K562 (cell line): ENCODE results near the gene C1QTNF12. TPM values are rescaled to one million over a fixed set of nuclear protein-coding genes. Genes with fewer than 3 reads are reported as not detected.
"Not testable (repeated sequence)": the region's sequence is repeated elsewhere in the genome, so short reads cannot be mapped to it uniquely, and the experiment has no call there.

ENCODE experiments used
- ATAC-seq: fragments of 200-7000 bp; cut with Tn5 transposase; 3 replicates; pipeline ENCODE4 v1.9.1; 2020; ENCODE audit warnings: moderate library complexity
- BruUV-seq: library from RNA; stranded (reverse); fragments of 400-500 nt; replicated peaks from 2 replicates; lab custom pipeline; 2021; lab: Mats Ljungman, UMichigan
- CTCF ChIA-PET: fragments of 300-600 bp; formaldehyde crosslinking; extraction: SDS; loops from one replicate; lab custom pipeline; 2021; ENCODE audit warnings: low intra/inter-chr PET ratio; lab: Yijun Ruan, JAX
- POLR2A ChIA-PET: fragments of 300-600, 350-650 bp; sonication (Branson Sonifier 250); formaldehyde crosslinking; extraction: SDS; loops from one replicate; lab custom pipeline; 2021; ENCODE audit warnings: antibody characterized with exemption, inconsistent platforms; lab: Yijun Ruan, JAX
- DNase-seq, 4 experiments: peaks; one replicate each; pipeline versions ENCODE4 v3.0.0 to v3.0.0-alpha.2; 2011 to 2018; ENCODE audit warnings: low spot score in 3 of 4, mixed read lengths in 3 of 4; ENCODE audit errors: extremely low read depth in 1 of 4
- FAIRE-seq: peaks from 2 replicates; lab custom pipeline; 2011; peaks lifted over from hg19 to GRCh38; lab: Jason Lieb, UNC
- H2AFZ ChIP-seq: 2 replicates; pipeline ENCODE4 v1.6.0; 2011; ENCODE audit warnings: low read depth, low read length, control low read depth, inconsistent platforms
- H3K27ac ChIP-seq: fragments of 200-600 bp; 3 replicates; pipeline ENCODE4 v1.8.0; 2011; ENCODE audit warnings: low read depth, mild to moderate bottlenecking, control low read depth, inconsistent platforms, low read length, moderate library complexity, mixed read lengths; ENCODE audit errors: extremely low read depth
- H3K27me3 ChIP-seq, 2 experiments: fragments of 300-600 bp in 1 of 2; 2 replicates in 1 of 2; 3 replicates in 1 of 2; pipeline versions ENCODE4 v1.6.0 to v1.8.0; 2011; ENCODE audit warnings: inconsistent platforms in 2 of 2, low read length in 2 of 2, mild to moderate bottlenecking in 1 of 2, mixed read lengths in 1 of 2, moderate library complexity in 1 of 2; ENCODE audit not compliant: control insufficient read depth in 2 of 2, insufficient read depth in 2 of 2
- H3K36me3 ChIP-seq: fragments of 300-600 bp; 3 replicates; pipeline ENCODE4 v1.8.0; 2011; ENCODE audit warnings: mild to moderate bottlenecking, low read length, inconsistent platforms; ENCODE audit not compliant: control insufficient read depth, insufficient read depth
- H3K4me1 ChIP-seq, 2 experiments: fragments of 200-600 bp in 1 of 2; replicated peaks in 1 of 2; 2 replicates in 1 of 2; 3 replicates in 1 of 2; pipeline versions ENCODE4 v1.5.1 to v1.8.0; 2011; ENCODE audit warnings: inconsistent platforms in 2 of 2, low read length in 2 of 2, mild to moderate bottlenecking in 1 of 2, mixed read lengths in 1 of 2, moderate library complexity in 1 of 2; ENCODE audit not compliant: control insufficient read depth in 2 of 2, insufficient read depth in 2 of 2
- H3K4me2 ChIP-seq: 2 replicates; pipeline ENCODE4 v1.6.1; 2011; ENCODE audit warnings: low read length, control low read depth, inconsistent platforms, mixed read lengths; ENCODE audit not compliant: insufficient read depth
- H3K4me3 ChIP-seq: fragments of 200-600 bp; sonication (generic), shearing (Covaris generic); 2 replicates; pipeline ENCODE4 v1.5.1; 2016; ENCODE audit warnings: control low read depth, inconsistent platforms
- H3K79me2 ChIP-seq: fragments of 200-600 bp; 3 replicates; pipeline ENCODE4 v1.8.0; 2011; ENCODE audit warnings: low read length, inconsistent platforms; ENCODE audit not compliant: control insufficient read depth, insufficient read depth
- H3K9ac ChIP-seq, 2 experiments: 2 replicates each; pipeline versions ENCODE4 v1.6.0 to v1.6.1; 2011; ENCODE audit warnings: low read depth in 2 of 2, low read length in 2 of 2, control low read depth in 1 of 2, inconsistent platforms in 1 of 2, mild to moderate bottlenecking in 1 of 2, mixed read lengths in 1 of 2; ENCODE audit not compliant: insufficient read depth in 1 of 2
- H3K9me1 ChIP-seq: one replicate; pipeline ENCODE4 v1.6.0; 2011; ENCODE audit warnings: inconsistent platforms, mild to moderate bottlenecking, low read length, moderate library complexity; ENCODE audit not compliant: control insufficient read depth, insufficient read depth
- H3K9me3 ChIP-seq: replicated peaks from 2 replicates; pipeline ENCODE4 v1.5.1; 2011; ENCODE audit warnings: low read depth, low read length, inconsistent platforms; ENCODE audit not compliant: control insufficient read depth, insufficient read depth
- H4K20me1 ChIP-seq: replicated peaks from 2 replicates; pipeline ENCODE4 v1.6.1; 2011; ENCODE audit warnings: low read length, inconsistent platforms, mixed read lengths; ENCODE audit not compliant: control insufficient read depth, insufficient read depth
- CCAR2 ChIP-seq: fragments of 200-400 bp; formaldehyde crosslinking; IDR thresholded peaks from 2 replicates; pipeline ENCODE4 v1.6.1; 2017; ENCODE audit warnings: mild to moderate bottlenecking, low read depth, low read length
- FIP1L1 ChIP-seq: fragments of 200-400 bp; formaldehyde crosslinking; IDR thresholded peaks from 2 replicates; pipeline ENCODE4 v1.6.1; 2018; ENCODE audit warnings: mild to moderate bottlenecking, low read depth, low read length; ENCODE audit not compliant: poor library complexity, severe bottlenecking
- FOXP1 ChIP-seq: sonication (generic); formaldehyde crosslinking; IDR thresholded peaks from 2 replicates; pipeline ENCODE4 v1.8.0; 2022; ENCODE audit warnings: mild to moderate bottlenecking, missing genetic modification reagents
- HOXB6 ChIP-seq: fragments of 250-450 bp; sonication (Bioruptor Pico); IDR thresholded peaks from 2 replicates; pipeline ENCODE4 v1.5.1; 2022; ENCODE audit warnings: mild to moderate bottlenecking, borderline replicate concordance
- MEF2A ChIP-seq: IDR thresholded peaks from 2 replicates; pipeline ENCODE4 v1.6.1; 2011; ENCODE audit warnings: low read depth, mild to moderate bottlenecking, low read length, moderate library complexity; ENCODE audit not compliant: control insufficient read depth
- NCOA1 ChIP-seq: fragments of 450-650 bp; IDR thresholded peaks from 2 replicates; pipeline ENCODE4 v1.6.1; 2016; ENCODE audit warnings: low read depth
- PHF20 ChIP-seq: fragments of 450-650 bp; IDR thresholded peaks from 2 replicates; pipeline ENCODE4 v1.6.1; 2018; ENCODE audit not compliant: partially characterized antibody
- POLR2AphosphoS5 ChIP-seq: IDR thresholded peaks from 2 replicates; pipeline ENCODE4 v1.6.1; 2011; ENCODE audit warnings: mild to moderate bottlenecking, low read depth, low read length, moderate library complexity; ENCODE audit not compliant: control insufficient read depth, insufficient read depth
- SREBF2 ChIP-seq: sonication (generic); formaldehyde crosslinking; IDR thresholded peaks from 2 replicates; pipeline ENCODE4 v1.4.0; 2020; ENCODE audit warnings: mild to moderate bottlenecking, missing genetic modification reagents
- STAG1 ChIP-seq: sonication (generic); formaldehyde crosslinking; IDR thresholded peaks from 2 replicates; pipeline ENCODE4 v1.5.0; 2020; ENCODE audit warnings: missing genetic modification reagents, borderline replicate concordance
- ZNF274 ChIP-seq: IDR thresholded peaks from 2 replicates; pipeline ENCODE4 v1.6.1; 2011; ENCODE audit warnings: low read depth, mild to moderate bottlenecking, low read length, moderate library complexity, borderline replicate concordance
- ZNF511 ChIP-seq: sonication (generic); formaldehyde crosslinking; IDR thresholded peaks from 2 replicates; pipeline ENCODE4 v1.8.0; 2022; ENCODE audit warnings: mild to moderate bottlenecking, missing genetic modification reagents
- WGBS: fragments of 100-300 bp; shearing (Covaris generic); methylation state at CpG from one replicate; pipeline ENCODE4 v1.1.6; 2016; ENCODE audit warnings: low coverage, mixed read lengths; ENCODE audit not compliant: insufficient coverage; ENCODE audit errors: missing lambda C conversion rate; 5-methylcytosine and 5-hydroxymethylcytosine counted together
- in situ Hi-C: fragments of 300-500 bp; cut with MboI; formaldehyde crosslinking; loops from 4 replicates; pipeline ENCODE4 v1.15.0; 2018; ENCODE audit warnings: inconsistent platforms, mixed read lengths
- intact Hi-C: fragments of 100-400 bp; cut with micrococcal nuclease; formaldehyde crosslinking; loops from 2 replicates; pipeline ENCODE4 v1.14.2; 2022
- polyA plus RNA-seq, 8 experiments: library from polyadenylated mRNA; depleted of rRNA in 4 of 8; stranded (reverse) in 5 of 8; unstranded in 3 of 8; fragments of >200 nt; fragmentation: Nextera tagmentation in 2 of 8; fragmentation: Illumina TruSeq in 1 of 8; extraction: Ambion mirVana in 2 of 8; extraction: Trizol in 1 of 8; gene quantifications; 2 replicates each; pipeline versions ENCODE4 v1.2.1 to v1.2.3, GENCODE V29; 2011 to 2014; ENCODE audit warnings: inconsistent platforms in 1 of 8, missing spikeins in 1 of 8
- total RNA-seq, 7 experiments: library from RNA; depleted of rRNA in 6 of 7; stranded (reverse); fragments of >200 nt in 6 of 7; fragmentation: Illumina TruSeq in 2 of 7; extraction: Trizol in 2 of 7; gene quantifications; 2 replicates each; pipeline versions ENCODE4 v1.2.1 to v1.2.3, GENCODE V29; 2011 to 2021; ENCODE audit warnings: low replicate concordance in 1 of 7
- TF ChIP-seq, protein P1 (sequence below): fragments of 250-450 bp; sonication (Bioruptor Pico); IDR thresholded peaks from 2 replicates; pipeline ENCODE4 v1.5.0; 2021

Gene C1QTNF12
- total and polyA plus RNA-seq, 9 of the 15 experiments (the other 6 are each of a cell fraction or from before 2014, with no cell fraction given), result 0.11 to 4.3 (median 0.93) TPM; not detected in 3

GRCh38 chr1:1248009-1248913 is 1.7 kb upstream of the C1QTNF12 start:
- peaks cover 0 to 53% of the 10 kb centered on the region in 2 experiments; a peak in 3 of 5 replicates for H3K4me1 ChIP-seq
- BruUV-seq, result not testable (repeated sequence)

GRCh38 chr1:1247341-1247913 is 905 bp upstream of the C1QTNF12 start:
- DNase-seq (no peak), ATAC-seq (no peak), FAIRE-seq (no peak)
- Histone ChIP-seq H3K9ac (peak overlapping the region in 1 of 2 experiments; percentile 20; a peak in 1 of 4 replicates), H3K79me2 (no peaks in the 10 kb centered on the region), H3K9me1 (no peaks in the 10 kb centered on the region), H3K27me3 (no peaks in the 10 kb centered on the region), H3K9me3 (no peaks in the 10 kb centered on the region), H3K4me2 (no peak overlapping the region), H3K4me1 (peaks cover 0 to 57% of the 10 kb centered on the region in 2 experiments; a peak in 3 of 5 replicates), H3K4me3 (no peak overlapping the region), H3K36me3 (peaks cover 7% of the 10 kb centered on the region; the same call in 1 of the 3 replicates), H2AFZ (no peak overlapping the region), H4K20me1 (no peaks in the 10 kb centered on the region), H3K27ac (no peak overlapping the region)
- ChIA-PET CTCF (no interaction called here), POLR2A (interaction anchor here (0.6 kb wide), 1 partner anchor 89 kb away, joined by 4 read pairs; no protein-coding TSS in a partner anchor)
- BruUV-seq, result no TSS peak
- in situ Hi-C loops, result no loop called here
- 75% methylated on average over 24 of the region's 25 CpGs for WGBS
- intact Hi-C loops, result no loop called here
- TF ChIP-seq FOXP1 (CRISPR knock-in tag) (no peak), NCOA1 (no peak), FIP1L1 (peak; percentile 21), ZNF274 (no peak), SREBF2 (no peak), PHF20 (no peak), POLR2AphosphoS5 (no peak), CCAR2 (no peak), MEF2A (no peak), HOXB6 (CRISPR knock-in tag) (no peak), ZNF511 (no peak)
- TF ChIP-seq, protein P1, sequence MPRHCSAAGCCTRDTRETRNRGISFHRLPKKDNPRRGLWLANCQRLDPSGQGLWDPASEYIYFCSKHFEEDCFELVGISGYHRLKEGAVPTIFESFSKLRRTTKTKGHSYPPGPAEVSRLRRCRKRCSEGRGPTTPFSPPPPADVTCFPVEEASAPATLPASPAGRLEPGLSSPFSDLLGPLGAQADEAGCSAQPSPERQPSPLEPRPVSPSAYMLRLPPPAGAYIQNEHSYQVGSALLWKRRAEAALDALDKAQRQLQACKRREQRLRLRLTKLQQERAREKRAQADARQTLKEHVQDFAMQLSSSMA (CRISPR knock-in tag), result no peak

More at GRCh38 chr1:1248009-1248913, 1.7 kb upstream of the C1QTNF12 start:
- H3K27ac ChIP-seq, ATAC-seq, FAIRE-seq, H3K4me2 ChIP-seq, intact Hi-C loops, H3K27me3 ChIP-seq, H4K20me1 ChIP-seq, H3K4me3 ChIP-seq, POLR2A ChIA-PET, in situ Hi-C loops, CTCF ChIA-PET, H3K79me2 ChIP-seq, H3K9me3 ChIP-seq, H2AFZ ChIP-seq, DNase-seq, H3K9me1 ChIP-seq: not testable (repeated sequence)
- 0 out of 2 replicates have a peak, but pooled peaks have one; percentile 13 for TF ChIP-seq STAG1
- 0 out of 4 replicates have a peak overlapping the region, but pooled peaks of 1 of the 2 experiments have one; percentile 35 for H3K9ac ChIP-seq
- H3K36me3 ChIP-seq, result peaks cover 14% of the 10 kb centered on the region; the same call in 1 of the 3 replicates
- 81% methylated on average over 19 of the region's 21 CpGs for WGBS
